Glutamatergic neuron (in vitro differentiated cells): Measurements from ENCODE around the gene ASCC3. TPM values are rescaled to one million over a fixed set of nuclear protein-coding genes. Genes with fewer than 3 reads are reported as not detected.

Experiments used
- DNase-seq: peaks from one replicate; pipeline ENCODE4 v3.0.0; 2022
- H3K27ac Mint-ChIP-seq: one replicate; pipeline ENCODE4 v1.8.0; 2020; ENCODE audit warnings: mild to moderate bottlenecking, mixed read lengths, inconsistent platforms; ENCODE audit not compliant: unreplicated experiment
- H3K27me3 Mint-ChIP-seq: one replicate; pipeline ENCODE4 v1.8.0; 2020; ENCODE audit warnings: mild to moderate bottlenecking, moderate library complexity, mixed read lengths, inconsistent platforms; ENCODE audit not compliant: unreplicated experiment
- H3K36me3 Mint-ChIP-seq: one replicate; pipeline ENCODE4 v1.8.0; 2020; ENCODE audit warnings: mild to moderate bottlenecking, mixed read lengths, inconsistent platforms; ENCODE audit not compliant: unreplicated experiment
- H3K4me1 Mint-ChIP-seq: one replicate; pipeline ENCODE4 v1.8.0; 2020; ENCODE audit warnings: mild to moderate bottlenecking, low read depth, mixed read lengths, inconsistent platforms; ENCODE audit not compliant: unreplicated experiment
- H3K4me3 Mint-ChIP-seq: one replicate; pipeline ENCODE4 v1.8.0; 2020; ENCODE audit warnings: mild to moderate bottlenecking, mixed read lengths, inconsistent platforms; ENCODE audit not compliant: unreplicated experiment
- H3K9me3 Mint-ChIP-seq: one replicate; pipeline ENCODE4 v1.8.0; 2020; ENCODE audit warnings: mild to moderate bottlenecking, moderate library complexity, mixed read lengths, inconsistent platforms; ENCODE audit not compliant: unreplicated experiment
- total RNA-seq: library from RNA; stranded (reverse); fragmentation: NEBNext Ultra II Directional; extraction: Animal tissue kit (Norgen Biotek cat#: 25700); gene quantifications from one replicate; pipeline ENCODE4 v1.2.1, GENCODE V29; 2021; ENCODE audit not compliant: unreplicated experiment
- TF ChIP-seq, protein P1 (sequence below): fragments of 200-600 bp; sonication (generic); IDR thresholded peaks from one replicate; pipeline ENCODE4 v1.5.0; 2021; ENCODE audit not compliant: partially characterized antibody, unreplicated experiment

The ASCC3 gene
- total RNA-seq, 1 donor from 2014 or later, result 49.6 TPM

DNA sequence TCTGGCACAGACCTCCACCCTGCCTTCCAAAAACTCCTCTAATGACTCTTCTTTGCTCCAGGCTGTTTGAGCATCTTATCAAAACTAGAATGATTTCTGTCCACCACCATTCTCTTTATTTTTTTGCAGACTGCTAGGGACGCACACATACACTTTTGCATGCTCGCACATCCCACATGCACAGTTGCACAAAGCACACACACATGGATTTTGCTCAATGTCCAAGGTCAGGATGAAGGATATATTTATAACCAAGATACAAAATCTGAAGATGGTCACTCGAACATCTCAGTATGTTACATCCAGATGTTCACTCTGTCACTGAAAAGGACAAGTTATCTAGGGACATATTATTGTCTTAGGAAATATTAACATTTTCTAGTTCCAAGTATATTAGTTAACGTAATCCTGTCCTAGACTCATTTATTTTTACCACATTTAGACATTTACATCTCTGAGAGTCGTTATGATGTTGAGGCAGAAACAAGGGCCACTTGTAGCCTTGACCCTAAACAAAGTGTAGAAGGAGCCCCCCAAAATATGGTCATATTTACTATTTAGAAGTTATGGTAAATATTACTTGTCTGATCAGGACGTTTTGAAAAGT, 413.0 kb downstream of the ASCC3 start:
- Mint-ChIP-seq H3K9me3 (peaks cover 20% of the 10 kb centered on the region), H3K4me1 (peaks cover 23% of the 10 kb centered on the region), H3K4me3 (peak overlapping the region; percentile 65), H3K27me3 (peaks cover 27% of the 10 kb centered on the region), H3K27ac (peak overlapping the region; percentile 31), H3K36me3 (no peaks in the 10 kb centered on the region)
- DNase-seq, result no peak
- TF ChIP-seq, protein P1, sequence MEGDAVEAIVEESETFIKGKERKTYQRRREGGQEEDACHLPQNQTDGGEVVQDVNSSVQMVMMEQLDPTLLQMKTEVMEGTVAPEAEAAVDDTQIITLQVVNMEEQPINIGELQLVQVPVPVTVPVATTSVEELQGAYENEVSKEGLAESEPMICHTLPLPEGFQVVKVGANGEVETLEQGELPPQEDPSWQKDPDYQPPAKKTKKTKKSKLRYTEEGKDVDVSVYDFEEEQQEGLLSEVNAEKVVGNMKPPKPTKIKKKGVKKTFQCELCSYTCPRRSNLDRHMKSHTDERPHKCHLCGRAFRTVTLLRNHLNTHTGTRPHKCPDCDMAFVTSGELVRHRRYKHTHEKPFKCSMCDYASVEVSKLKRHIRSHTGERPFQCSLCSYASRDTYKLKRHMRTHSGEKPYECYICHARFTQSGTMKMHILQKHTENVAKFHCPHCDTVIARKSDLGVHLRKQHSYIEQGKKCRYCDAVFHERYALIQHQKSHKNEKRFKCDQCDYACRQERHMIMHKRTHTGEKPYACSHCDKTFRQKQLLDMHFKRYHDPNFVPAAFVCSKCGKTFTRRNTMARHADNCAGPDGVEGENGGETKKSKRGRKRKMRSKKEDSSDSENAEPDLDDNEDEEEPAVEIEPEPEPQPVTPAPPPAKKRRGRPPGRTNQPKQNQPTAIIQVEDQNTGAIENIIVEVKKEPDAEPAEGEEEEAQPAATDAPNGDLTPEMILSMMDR, result no peak

DNA sequence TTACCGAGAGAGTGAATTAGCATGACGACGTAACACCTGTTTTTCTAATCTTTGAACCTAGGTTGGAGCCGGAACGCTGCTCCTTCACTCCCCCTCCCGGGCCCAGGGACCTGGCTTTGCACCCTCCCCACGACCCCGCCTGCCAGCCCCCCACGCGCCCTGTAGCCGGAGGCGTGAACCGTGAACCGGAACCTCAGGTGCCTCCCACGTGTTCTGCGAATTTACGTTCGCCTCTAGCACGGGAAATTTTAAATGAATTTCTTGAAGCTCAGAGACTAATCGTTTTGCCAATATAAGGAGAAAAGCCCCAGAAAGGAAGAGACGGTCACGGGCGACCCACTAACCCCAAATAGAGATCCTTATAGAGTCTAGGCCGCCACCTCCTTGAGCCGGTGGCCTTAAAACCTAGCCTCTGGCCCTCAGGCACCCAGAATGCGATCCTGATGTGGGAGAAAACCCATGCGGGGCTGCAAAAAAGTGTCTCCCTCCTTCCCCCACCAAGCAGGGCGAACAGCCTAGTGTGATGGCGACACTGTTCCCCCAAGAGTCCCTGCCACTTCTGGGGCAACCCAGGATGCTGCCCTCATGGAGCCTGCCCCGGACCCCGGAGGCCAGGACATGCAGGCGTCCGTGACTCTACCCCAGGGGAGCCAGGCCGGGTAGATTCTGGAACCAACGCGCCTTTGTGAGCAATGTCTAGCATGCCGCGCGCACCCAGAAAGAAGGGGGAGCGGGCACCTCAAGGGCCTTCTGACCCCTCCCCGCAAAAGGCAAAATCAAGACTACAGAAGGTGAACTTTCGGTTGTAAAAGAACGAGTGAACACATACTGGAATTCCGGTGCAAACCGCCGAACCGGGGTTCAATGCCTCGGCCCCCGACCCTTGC, 413.8 kb downstream of the ASCC3 start:
- peaks cover 32% of the 10 kb centered on the region for H3K27me3 Mint-ChIP-seq
- no peak overlapping the region for H3K27ac Mint-ChIP-seq
- H3K4me1 Mint-ChIP-seq, result peaks cover 25% of the 10 kb centered on the region
- peak overlapping the region; percentile 90 for H3K4me3 Mint-ChIP-seq
- H3K36me3 Mint-ChIP-seq, result no peaks in the 10 kb centered on the region
- DNase-seq, result no peak
- TF ChIP-seq, protein P1, result no peak
- peaks cover 22% of the 10 kb centered on the region for H3K9me3 Mint-ChIP-seq

DNA sequence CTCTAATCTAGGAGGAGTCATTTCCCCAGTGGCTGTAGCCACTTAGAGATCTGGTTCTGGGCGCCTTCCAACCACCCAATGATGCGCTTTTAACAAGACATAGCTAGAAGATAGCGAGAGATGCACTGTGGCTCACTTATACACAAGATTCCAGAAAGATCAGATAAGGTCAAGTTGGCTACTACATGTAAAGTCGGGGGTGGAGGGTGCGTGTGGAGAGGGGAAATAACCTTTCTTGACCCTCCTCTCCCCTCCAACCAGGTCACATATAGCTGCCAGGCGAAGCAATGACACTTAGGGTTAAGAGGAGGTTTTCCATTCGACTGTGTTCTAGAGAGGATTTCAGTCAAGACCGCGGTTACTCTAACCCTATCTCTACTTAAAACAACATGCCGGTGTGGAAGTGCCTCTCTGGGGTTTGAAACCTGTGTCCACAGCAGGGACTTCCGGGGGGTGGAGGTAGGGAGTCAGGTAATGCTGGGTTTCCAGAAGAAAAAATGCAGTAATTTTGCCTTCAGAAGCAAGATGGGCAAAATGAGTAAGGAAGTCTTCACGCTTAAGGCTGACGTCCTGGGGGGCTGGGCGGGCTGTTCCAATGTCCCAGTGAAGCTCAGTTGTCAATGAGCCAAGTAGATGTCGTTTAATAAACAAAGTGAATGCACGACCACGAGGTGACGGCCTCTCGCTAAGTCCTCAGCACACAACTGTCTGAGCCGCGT, 414.6 kb downstream of the ASCC3 start:
- peak overlapping the region; percentile 35 for H3K27ac Mint-ChIP-seq
- no peak for DNase-seq

DNA sequence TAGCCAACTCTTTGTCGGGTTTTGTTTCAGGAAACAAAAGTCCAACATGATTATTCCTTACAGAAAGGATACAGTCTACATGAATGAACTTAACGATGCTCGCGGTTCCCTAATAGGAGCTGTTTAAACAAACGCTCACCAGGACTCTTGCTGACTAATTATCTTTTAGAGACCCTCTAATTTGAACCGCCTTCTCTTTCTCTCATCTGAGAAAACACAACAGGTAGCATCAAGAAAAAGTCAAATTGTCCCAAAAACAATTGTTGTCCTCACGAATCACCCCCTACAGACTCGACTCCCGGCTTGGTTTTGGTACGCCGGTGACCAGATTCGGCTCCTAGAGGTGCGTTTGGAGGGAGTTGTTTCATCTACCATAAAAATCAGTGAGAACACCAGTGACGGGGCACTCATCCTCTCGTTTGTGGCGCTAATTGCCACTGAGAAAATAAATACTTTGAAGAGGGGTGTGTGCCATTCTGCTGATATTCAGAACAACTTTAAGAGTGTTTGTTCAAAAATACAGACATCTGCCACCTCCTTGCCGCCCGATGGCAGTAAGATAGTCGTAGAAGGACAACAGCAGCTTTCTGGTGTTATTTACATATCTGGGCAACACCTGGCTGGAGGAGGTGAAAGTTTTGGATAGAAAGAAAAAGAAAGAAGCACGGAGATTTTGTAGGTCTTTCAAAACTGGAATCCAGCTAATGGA, 415.3 kb downstream of the ASCC3 start:
- no peak for DNase-seq
- Mint-ChIP-seq H3K4me1 (peaks cover 25% of the 10 kb centered on the region), H3K36me3 (no peaks in the 10 kb centered on the region), H3K9me3 (peaks cover 33% of the 10 kb centered on the region), H3K4me3 (peak overlapping the region; percentile 90), H3K27me3 (peaks cover 40% of the 10 kb centered on the region), H3K27ac (peak overlapping the region; percentile 67)
- TF ChIP-seq, protein P1, result no peak

More for the DNA sequence above, 414.6 kb downstream of the ASCC3 start:
- H3K4me3 Mint-ChIP-seq, result peak overlapping the region; percentile 90
- H3K27me3 Mint-ChIP-seq, result peaks cover 36% of the 10 kb centered on the region
- no peaks in the 10 kb centered on the region for H3K36me3 Mint-ChIP-seq
- TF ChIP-seq, protein P1, result no peak
- peaks cover 25% of the 10 kb centered on the region for H3K4me1 Mint-ChIP-seq
- H3K9me3 Mint-ChIP-seq, result peaks cover 28% of the 10 kb centered on the region
